GM18511 (cell line): ENCODE measurements around the gene WNT11.

Source experiments
- ATAC-seq: cut with Tn5 transposase; IDR thresholded peaks from one replicate; pipeline ENCODE4 v1.9.1; 2021; ENCODE audit warnings: mild to moderate bottlenecking, moderate library complexity; ENCODE audit not compliant: unreplicated experiment

Gene WNT11

GRCh38 chr11:76206327-76207081 lies at the start of gene WNT11:
Gene WNT11, minus strand, starts transcription at chr11:76206502. Its CDS starts 95 bp downstream, at chr11:76206407.
- no peak for ATAC-seq

GRCh38 chr11:76253416-76253815 lies 47.1 kb upstream of the WNT11 start:
- no peak for ATAC-seq

GRCh38 chr11:76252631-76253070 lies 46.3 kb upstream of the WNT11 start:
- no peak for ATAC-seq

DNA sequence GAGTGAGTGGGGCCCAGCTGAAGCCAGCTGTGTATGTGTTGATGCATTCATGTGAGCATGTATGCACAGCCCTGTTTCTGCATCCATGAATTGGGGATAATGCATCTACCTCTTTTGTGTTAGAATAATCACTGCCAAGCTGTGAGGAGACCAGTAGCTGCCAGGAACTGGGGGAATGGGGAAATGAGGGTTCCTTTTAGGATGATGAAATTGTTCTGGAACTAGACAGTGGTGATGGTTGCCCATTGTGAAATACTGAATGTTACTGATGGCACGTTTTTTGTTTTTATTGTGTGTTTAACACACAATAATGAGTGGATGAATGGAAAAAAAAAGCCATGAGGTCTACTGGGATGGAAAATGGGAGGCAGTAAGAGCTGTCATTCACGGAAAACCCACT lies 45.3 kb upstream of the WNT11 start:
- ATAC-seq: no peak

DNA sequence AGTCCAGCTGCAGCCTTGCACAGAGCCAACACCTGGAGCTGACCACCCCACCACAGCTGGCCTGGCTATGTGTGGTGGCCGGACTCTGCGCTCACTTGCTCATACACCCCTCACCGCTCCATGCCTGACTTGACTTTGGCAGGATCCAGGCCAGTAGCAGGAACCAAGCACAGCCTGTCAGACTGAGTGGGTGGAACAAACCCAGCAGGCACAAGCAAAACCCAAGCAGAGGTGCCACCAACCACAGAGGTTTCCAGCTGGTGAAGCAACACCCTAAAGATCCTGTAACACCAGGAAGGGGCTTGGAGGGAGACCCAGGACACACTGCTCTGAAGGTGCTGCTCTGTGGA lies 44.9 kb upstream of the WNT11 start:
- ATAC-seq: no peak

- no peak for ATAC-seq
These were observed 44.4 kb upstream of the WNT11 start for GRCh38 chr11:76250520-76251225.

DNA sequence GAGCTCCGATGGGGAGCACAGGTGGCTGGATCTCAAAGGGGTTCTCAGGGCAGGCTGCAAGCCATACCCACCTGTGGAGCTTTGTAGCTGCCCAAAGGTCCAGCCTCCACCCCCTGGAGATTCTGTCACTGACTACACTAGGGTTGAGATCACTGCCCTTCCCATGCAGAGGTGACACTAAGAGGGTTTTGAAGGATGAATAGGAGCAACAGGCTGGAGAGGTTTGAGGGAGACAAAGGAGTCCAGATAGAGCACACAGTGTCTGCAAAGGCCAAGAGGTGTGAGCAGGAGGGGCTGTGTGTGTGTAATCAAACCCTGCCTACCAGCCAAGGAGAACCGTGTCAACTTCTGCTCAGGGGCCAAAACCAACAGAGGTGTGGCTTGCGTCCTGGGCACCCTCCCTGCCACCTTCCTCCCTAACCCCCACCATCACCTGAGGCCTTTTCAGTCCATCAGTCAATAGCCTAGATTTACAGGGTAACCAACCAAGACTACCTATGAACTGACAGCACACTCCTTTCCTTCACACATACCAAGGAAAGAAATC lies 43.0 kb upstream of the WNT11 start:
- no peak for ATAC-seq

DNA sequence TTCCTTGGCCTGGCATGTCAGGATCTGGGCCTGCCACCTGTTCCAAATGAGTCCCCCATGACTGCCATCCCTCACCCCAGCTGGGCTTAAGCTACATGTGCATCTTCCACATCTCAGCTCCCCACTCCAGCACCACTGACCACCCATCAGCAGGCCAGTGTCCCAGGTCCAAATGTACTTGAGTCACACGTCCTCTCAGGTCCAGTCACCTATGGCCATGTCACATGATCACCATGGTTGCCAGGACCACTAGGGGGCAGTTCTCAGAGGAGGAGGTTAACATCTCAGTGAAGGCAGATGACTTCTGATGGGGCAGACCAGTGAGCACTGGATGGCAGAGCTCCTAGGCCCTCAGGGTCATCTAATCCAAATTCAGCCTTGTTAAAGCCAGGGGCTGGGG lies 41.9 kb upstream of the WNT11 start:
- no peak for ATAC-seq

DNA sequence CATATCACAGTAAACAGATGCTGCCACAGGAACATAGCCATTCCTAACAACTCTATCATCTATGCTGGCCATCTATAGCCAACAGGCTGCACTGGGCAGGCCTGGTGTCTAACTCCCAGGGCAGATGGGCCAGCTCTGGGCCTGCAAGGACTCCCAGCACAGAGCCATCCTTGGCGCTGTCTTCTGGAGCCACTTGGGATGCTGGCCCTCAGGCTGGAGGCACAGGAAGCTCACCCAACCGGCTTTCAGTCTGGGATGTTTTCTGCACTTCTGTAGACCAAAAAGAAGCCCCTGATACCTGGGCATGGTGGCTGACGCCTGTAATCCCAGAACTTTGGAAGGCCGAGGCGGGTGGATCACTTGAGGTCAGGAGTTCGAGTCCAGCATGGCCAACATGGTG lies 40.8 kb upstream of the WNT11 start:
- no peak for ATAC-seq

GRCh38 chr11:76246271-76246933 lies 40.1 kb upstream of the WNT11 start:
- no peak for ATAC-seq

- ATAC-seq: no peak
These were observed 39.4 kb upstream of the WNT11 start for GRCh38 chr11:76245720-76246119.

GRCh38 chr11:76244316-76244851 lies 38.1 kb upstream of the WNT11 start:
- ATAC-seq: no peak

GRCh38 chr11:76243957-76244285 lies 37.6 kb upstream of the WNT11 start:
- no peak for ATAC-seq

GRCh38 chr11:76243193-76243956 lies 37.1 kb upstream of the WNT11 start:
- no peak for ATAC-seq

- no peak for ATAC-seq
These were observed 35.9 kb upstream of the WNT11 start for GRCh38 chr11:76242004-76242779.

DNA sequence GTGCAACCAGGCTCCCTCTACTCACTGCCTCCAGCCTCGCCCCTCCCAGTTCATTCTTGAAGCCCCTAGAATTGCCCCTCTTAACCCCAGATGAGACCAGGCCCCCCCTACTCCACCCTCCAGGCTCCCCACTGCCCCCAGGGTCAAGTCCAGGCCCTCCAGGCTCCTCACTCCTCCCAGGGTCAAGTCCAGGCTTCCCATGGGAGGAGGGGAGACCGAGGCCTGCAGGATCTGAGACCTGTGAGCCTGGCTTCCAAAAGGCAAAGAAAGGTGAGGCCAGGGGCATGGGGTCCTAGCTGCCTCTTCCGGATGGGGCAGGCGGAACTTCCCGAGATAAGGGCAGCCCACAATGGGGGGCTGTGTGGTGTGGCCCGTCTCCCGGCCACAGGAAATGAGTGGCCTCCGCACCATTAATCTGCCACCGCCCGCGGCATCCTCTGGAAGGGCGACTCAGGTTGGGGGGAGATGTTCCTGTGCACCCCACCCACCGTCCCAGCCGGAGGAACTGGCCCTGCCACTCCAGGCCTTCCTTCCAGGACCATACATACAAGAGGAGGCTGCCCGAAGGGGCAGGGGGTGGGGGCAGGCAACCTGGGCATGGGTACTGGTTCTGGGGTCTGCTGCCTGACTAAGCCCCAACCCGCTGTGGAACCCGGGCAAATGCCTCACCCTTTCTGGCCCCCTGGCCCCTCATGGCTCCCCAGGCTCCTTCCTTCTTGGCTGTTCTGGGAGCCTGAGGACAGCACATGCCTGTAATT lies 35.1 kb upstream of the WNT11 start:
- ATAC-seq: no peak

DNA sequence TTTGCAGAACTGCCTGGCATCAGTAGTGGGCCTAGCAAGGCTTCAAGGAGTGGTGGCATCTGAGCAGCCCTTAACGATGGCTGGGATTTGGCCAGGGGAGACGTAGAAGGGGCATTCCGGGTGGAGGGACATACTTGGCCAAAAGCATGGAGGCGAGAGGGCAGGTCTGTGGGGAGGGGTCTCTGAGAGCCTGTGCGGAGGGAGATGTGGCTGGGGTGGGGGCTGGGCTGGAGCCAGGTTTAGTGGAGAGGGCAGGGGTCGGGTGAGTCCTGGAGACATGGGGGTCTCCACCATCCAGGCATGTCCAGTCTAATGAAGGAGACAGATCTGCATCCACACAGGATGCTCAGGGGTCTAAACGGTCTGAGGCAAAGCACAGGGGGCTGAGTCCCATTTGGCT lies 34.4 kb upstream of the WNT11 start:
- no peak for ATAC-seq

DNA sequence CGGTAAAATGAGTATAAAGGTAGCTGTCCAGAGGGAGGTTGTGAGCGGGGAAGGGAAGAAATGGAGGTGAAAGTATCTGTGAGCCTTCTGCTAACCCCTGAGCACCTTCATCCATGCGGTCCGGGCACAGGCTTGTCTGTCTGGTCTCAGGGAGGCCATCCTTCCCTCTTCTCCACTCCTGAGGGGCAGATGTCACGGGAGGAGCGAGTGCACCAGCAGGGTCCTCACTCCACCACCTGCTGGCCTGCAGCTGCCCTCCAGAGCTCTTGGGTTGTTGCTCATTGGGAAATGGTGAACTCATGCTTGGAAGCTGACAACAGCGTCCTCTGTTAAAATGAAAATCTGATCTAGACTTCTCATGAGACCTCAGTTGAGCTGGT lies 33.8 kb upstream of the WNT11 start:
- ATAC-seq: no peak

GRCh38 chr11:76239483-76240160 lies 33.3 kb upstream of the WNT11 start:
- no peak for ATAC-seq
